GM18858 (cell line): ENCODE data around the gene COX8C.

Experiments
- ATAC-seq: cut with Tn5 transposase; IDR thresholded peaks from one replicate; pipeline ENCODE4 v1.9.1; 2021; ENCODE audit not compliant: unreplicated experiment

COX8C gene, protein sequence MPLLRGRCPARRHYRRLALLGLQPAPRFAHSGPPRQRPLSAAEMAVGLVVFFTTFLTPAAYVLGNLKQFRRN

DNA sequence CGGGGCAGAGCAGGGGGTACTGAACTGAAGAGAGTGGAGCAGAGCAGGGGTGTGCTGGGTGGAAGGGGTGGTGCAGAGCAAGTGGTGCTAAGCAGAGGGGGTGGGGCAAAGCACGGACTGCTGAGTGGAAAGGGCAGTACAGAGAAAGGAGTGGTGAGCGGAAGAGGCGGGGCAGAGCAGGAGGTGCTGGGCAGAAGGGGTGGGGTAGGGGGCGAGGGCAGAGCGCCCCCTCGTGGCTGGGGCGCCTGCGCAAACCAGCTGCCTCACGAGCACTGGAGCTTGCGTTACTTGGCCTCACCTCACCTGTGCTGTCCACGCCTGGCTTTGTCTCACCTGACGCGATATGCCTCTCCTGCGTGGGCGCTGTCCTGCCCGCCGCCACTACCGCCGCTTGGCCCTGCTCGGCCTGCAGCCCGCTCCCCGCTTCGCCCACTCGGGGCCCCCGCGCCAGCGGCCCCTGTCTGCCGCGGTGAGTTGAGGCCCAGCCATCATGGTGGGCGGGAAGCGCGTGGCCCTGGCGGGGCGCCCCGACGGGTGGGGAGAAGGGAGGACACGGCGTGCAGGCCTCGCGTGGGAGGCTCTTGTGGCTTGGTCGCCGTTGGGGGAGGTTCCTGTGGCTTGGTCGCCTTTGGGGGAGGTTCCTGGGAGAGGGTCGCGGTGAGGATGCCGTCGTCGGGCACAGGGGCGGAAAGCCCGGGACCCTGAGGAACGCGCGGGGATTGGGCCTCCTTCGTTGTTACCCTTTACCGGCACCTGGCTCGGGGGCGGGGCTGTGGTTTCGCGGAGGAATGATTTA is at the start of gene COX8C:
TSS of gene COX8C (plus strand) at position 257 of the 796 bp plus-strand sequence. CDS start at position 344, 87 bp downstream.
- ATAC-seq, result no peak

DNA sequence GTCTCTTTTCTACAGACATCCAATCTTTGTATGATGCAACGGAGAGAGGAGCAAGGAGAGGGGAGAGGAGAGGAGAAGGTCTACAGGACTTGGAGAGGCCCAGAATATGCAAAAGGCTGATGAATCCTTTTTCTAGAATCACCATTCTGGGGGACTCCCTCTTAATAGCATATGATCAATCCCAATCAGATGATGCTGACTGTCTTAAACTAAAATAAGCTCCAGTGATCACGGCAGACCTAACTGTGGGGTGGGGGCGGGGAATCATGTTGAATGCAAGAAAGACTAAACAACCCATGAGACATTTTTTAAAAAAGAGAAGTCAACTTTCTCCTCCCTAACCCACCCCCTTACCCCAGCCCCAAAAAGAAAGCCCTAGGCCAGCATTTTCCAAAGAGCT is 47.6 kb upstream of the COX8C start:
- ATAC-seq, result no peak

DNA sequence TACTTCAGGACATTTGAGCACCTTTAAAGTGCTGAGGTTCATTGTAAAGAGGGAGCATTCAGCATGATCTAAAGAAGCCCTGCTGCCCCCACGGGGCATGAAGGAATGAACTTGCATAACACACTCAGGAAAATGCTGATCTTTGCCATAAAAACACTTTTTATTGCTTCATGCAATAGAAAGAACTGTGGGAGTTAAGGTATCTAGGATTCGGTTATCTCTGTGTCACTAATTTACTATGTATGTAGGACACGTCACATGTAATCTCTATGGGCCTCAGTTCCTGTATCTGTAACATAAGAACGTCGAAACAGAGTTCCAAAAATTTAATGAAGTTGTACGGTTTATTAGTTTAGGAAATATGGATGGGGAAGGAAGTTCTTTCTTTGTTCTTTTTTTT is 47.1 kb upstream of the COX8C start:
- ATAC-seq, result no peak

DNA sequence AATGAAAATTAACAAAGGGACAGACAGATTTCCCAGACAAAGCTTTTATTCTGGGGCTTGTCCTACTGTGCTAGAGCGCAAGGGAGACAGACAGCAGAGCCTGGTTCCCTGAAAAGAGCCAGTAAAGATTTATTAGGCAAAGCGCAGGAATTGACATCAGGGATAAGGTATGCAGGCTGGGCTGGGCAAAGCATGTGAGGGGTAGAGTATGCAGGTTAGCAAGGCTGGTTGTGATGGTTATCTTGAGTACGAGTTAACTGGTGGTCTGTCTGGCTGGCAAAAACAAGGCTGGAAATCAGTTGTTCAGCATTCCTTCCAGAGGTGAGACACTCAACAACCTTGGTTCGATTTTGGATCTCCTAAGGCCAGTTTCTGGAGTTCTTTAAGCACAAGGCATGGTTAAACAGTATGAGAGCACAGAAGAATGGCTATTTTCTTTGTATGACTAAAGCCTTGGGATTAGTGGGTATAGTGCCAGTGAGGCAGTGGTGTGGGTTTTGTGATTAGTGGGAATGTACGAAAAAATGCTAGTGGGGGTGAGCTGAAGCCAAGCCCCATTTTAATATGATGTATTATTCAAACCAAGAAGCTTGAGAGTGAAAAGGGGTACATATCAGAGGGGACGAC is 45.0 kb upstream of the COX8C start:
- no peak for ATAC-seq

DNA sequence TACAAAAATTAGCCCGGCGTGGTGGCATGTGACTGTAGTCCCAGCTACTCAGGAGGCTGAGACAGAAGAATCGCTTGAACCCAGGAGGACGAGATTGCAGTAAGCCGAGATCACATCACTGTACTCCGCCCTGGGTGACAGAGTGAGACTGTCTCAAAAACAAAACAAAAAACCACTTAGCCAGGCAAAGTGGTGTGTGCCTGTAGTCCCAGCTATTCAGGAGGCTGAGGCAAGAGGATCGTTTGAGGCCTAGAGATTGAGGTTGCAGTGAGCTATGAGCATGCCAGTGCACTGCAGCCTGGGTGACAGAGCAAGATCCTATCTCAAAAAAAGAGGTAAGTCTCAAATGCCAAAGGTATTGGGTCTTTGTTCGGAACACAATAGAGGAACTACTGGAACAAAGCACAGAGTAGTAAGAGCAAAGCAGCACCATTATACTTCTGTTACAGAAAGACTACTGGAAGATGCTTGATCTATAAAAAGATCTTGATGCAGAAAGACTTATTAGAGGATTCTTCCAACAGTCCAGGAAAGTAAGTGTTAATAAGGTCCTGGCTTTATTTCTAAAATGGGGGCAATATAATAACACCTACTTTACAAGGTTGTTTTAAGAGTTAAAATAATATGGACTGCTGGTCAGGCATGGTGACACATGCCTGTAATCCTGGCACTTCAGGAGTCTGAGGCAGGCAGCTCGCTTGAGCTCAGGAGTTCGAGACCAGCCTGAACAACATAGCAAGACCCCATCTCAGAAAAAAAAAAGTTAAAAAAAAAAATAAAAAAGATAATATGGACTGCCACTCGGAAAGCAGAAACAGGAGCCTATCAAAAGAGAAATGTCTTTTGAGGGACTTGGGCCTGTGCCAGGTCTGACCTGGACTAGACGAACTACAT is 44.0 kb upstream of the COX8C start:
- no peak for ATAC-seq

DNA sequence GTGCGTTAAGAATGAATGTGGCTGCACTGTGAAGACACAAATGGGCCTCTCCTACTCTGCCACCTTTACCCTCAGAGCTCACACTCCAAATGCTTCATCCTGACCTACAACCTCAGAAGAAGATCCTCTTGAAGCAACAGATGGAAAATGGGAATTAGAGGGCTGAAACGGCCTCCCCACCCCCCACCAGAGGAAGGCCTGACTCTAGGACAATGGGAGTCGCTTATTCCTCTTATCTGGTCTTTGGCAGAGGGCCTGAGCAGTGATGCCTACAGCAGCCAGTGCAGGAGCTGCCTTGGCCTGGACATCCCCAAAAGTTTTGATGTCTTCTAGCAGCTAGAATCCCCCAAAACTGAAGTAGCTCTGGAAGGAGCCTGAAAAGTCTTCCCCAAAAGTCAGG is 43.3 kb upstream of the COX8C start:
- no peak for ATAC-seq

DNA sequence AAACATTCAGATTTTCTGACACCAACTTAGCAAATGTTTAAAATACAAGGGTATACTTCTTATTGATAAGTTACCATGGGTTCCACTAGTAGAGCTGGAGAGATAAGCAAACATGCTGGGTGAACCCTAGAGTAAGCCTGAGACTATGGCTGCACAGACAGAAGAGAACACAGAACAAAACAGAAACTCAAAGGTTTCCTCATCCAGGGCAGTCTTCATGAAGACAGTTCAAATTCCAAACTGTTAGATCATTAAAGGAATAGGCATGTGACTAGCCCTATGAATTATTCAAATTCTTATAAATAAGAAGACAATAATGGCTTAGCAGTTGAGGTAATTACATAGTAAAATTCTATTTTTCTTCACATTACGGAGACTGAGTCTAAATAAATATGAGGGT is 42.2 kb upstream of the COX8C start:
- no peak for ATAC-seq

DNA sequence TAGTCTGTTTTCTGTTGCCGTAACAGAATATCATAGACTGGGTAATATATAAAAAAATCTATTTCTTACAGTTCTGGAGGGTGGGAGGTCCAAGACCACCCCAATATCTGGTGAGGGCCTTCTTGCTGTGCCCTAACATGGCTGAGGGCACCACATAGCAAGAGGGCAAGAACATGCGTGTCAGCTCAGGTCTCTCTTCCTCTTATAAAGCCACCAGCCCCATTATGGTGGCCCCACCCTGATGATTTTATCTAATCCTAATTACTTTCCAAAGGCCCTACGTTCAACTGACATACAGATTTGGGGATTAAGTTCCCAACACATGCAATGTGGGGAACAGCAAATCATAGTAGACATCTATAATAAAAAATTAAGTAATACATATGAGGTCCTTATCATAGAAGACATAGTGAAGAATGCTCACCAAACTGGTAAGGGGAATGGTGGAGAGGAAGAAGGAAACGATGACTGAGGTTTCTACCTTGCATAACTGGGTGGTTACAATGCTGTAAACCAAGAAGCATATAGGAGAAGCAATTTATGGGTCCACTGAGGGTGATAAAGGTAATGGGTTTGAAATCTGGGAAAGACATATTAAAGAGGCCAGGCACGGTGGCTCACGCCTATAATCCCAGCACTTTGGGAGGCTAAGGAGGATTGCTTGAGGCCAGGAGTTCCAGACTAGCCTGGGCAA is 41.1 kb upstream of the COX8C start:
- ATAC-seq, result no peak

DNA sequence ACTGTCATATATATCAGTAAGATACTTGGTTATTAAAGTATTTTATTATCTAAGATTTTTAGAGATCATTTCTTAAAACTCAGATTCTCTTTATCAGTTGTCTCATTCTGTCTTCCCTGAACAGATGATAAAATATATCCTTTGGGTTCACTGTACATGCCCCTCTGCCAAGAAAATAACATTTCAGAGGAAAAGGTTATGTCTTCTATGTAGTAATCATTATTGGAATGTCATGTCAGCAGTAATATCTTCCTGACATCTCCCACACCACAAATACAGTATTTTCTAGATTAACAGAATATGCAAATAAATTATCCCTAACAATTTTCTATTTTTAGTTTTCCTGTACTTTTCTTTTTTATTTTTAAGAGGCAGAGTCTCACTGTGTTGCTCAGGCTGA is 40.2 kb upstream of the COX8C start:
- no peak for ATAC-seq

DNA sequence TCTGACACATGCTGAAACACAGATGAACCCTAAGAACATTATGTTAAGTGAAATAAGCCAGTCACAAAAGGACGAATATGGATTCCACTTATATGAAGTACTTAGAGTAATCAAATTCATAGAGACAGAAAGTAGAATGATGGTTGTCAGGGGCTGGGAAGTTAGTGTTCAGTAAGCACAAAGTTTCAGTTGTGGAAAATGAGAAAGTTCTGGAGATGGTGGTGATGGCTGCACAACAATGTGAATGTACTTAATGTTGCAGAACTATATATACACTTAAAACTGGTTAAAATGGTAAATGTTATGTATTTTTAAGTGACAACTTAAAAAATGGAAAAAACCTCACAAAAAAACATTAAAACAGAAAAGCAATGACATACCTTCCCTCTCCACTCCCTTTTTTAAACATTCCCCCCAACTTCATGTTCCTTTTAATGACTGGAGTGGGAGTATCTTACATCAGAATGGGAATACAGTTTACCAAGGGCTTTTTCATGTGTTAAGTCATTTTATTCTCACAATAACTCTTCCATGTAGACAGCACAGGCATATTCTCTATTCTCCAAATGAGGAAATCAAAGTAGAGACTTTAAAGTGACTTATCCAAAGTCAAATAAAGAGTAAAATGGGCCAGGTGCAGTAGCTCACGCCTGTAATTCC is 38.2 kb upstream of the COX8C start:
- no peak for ATAC-seq

DNA sequence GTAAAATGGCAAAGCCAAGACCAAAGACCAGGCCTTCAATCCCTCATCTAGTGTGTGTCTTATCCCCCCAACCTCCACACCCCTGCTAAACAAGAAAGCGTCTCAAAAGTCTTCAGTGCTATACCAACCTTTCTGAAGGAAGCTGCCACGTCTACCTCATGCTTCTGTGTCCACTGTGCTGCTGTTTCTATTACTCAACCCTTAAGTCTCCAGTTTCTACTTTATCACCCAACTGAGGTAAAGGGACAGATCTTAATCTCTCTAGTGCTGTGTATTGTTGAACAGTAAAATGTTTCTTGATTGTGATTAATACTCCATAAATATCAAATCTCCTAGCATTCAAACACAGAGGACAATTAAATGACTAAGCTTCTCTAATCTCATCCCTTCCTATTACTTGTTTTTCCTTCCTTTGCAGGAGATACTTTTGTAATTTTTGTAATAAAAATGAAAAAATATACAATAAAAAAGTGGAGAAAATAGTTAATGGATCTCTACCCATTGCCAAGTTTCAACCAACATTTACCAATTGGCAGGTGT is 37.5 kb upstream of the COX8C start:
- no peak for ATAC-seq

DNA sequence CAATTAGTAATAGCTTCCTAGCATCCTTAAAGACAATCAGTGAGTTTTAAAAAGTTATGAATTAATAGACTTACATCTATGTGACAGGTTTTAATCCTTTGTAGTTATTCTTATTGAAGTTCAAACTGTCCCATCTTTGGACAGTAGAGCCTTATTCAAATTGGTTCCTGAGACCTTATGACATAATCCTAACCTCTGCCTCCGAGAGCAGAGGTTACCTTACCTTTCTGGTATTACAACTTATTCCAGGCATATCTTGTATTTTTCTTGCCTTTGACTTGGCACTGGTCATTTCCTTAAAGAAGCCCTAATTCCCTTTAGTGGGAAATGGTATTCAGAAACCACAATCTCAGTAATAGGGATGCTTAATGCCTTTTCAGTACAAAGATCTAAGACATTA is 35.9 kb upstream of the COX8C start:
- ATAC-seq, result no peak

DNA sequence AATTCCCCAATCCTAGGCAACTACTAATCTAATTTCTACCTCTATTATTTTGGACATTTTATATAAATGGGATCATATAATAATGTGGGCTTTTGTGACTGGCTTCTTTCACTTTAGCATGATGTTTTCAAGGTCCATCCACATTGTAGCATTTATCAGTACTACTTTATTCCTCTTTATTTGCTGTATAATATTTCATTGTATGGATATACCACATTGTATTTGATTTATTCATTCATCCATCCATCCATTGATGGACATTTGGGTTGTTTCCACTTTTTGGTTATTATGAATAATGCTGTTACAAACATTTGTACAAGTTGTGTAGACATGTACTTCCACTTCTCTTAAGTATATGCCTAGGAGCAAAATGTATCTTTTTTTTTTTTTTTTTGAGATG is 31.4 kb upstream of the COX8C start:
- no peak for ATAC-seq

DNA sequence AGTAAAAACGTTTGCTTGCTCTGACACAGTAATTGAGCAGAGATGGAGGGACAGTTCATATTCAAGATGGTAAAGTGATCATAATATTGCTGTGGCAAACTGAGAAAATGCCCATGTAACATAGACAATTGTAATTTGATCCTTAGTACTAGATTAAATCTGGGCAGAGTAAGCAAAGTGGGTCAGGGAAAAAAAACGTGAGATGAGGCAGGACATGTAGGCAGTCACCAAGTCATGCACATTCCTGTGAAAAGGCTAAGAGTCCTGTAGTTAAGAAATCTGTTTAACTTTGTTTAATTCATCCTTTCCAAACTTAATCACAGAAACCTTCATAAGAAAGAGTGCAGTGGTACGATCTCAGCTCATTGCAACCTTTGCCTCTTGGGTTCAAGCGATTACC is 30.3 kb upstream of the COX8C start:
- no peak for ATAC-seq

DNA sequence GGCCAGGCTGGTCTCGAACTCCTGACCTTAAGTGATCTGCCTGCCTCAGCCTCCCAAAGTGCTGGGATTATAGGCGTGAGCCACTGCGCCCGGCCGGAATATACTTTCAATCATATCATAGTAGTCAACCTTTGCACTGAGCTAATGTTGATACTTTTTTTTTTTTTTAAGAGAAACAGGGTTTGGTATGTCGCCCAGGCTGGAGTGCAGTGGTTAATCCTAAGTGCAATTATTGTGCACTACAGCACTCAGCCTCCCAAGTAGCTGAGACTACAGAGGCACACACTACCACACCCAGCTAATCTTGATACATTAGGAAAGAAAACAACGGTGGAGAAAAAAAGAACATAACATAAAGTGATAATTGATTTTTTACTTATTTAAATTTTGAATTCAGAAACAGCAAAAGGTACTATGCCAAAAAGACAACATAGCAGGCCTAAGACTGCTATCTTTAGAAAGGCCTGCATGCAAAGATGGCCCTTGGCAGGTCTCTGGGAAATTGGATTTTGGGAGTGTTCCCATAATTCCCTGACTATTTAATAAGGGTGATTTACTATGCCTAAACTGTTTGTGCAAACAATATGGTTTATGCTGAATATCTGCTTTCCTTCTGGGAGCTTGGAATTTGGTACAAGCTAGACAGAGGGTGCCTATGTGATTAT is 29.6 kb upstream of the COX8C start:
- ATAC-seq, result no peak

DNA sequence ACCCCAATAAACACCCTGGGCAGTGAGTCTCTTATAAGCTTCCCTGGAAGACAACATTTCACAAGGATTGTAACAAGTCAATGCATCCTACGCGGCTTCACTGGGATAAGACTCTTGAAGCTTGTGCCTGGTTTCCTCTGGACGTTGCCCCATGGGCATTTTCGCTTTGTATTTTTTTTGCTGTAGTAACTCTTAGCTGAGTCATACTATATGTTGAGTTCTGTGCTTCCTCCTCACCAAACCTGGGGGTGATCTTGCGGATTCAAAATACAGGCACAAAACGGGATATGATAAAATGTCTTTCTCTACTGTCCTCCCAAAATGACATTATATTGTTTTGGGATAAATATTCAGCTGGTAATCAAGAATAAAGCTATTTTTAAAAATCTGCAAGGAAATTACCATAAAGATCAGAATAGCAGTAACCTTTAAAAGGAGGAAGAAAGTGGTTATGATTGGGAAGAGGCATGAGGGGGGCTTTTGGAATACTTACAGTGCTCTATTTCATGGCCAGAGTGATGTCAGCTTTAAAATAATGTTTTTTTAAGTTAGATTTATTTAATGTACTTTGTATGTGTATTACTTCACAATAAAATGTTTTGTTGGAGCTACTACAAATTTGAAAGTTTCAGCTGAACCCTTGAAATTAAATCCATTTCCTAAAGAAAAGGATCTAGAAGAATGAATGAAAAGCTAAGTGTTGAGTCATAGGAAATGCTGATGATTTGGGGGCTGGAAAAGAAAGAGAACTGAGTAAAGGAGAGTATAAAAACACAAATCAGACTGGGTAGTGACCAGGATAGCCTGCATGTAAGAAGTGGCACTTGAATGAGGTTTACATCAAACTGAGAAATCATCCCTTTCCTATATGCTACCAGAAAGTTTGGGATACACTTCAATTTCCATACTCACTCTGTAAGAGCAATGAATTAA is 28.8 kb upstream of the COX8C start:
- no peak for ATAC-seq

DNA sequence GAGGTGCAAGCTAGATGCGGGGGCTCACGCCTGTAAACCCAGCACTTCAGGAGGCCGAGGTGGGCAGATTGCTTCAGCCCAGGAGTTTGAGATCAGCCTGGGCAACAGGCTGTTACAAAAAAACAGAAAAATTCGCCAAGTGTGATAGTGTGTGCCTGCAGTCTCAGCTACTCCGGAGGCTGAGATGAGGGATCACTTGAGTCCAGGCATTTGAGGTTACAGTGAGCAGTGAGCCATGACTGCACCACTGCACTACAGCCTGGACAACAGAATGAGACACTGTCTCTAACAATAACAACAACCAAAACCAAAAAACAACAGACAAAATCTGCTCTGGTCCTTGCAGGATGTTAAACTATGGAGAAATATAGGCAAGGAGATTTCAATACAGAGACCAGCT is 28.1 kb upstream of the COX8C start:
- ATAC-seq, result no peak

DNA sequence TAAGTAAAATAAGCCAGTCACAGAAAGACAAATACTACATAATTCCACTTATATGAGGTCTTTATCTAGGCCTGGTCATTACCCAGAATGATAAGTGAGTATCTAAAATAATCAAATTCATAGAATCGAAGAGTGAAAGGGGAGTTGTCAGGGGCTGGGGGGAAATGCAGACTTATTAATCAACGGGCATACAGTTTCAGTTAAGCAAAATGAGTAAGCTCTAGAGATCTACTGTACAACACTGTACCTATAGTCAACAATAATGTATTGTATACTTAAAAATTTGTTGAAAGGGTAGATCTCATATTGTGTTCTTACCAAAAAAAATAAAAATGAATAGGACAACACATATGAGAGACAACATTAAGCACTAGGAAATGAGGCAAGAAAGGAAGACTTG is 27.5 kb upstream of the COX8C start:
- no peak for ATAC-seq

DNA sequence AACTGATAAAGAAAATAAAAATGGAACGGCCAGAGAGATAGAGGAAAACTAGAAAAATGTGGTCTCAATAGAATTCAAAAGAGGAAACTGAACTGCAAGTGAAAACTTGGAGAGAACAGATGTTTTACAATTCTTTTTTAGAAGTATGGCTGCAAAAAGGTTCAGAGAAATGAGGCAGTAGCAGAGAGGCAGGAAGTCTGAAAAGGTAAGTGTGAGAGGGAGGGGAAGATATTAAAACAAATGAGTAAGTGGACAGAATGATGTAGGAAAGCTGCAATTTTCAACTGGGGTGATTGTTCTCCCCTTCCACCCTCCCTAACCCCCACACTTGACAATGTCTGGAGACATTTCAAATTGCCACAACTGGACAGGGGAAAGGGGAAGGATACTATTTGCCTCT is 27.0 kb upstream of the COX8C start:
- ATAC-seq, result no peak
